Measurements from ENCODE around the gene PNMA6E. TPM values are rescaled to one million over a fixed set of nuclear protein-coding genes. Genes with fewer than 3 reads are reported as not detected.

PNMA6E gene
- total RNA-seq, 1 donor from 2014 or later, result not detected

GRCh38 chrX:153351981-153352380 lies 49.2 kb downstream of the PNMA6E start:
- no peak for DNase-seq (ENCODE audit: low spot score)

GRCh38 chrX:153349952-153350351 lies 51.2 kb downstream of the PNMA6E start:
- no peak for DNase-seq (ENCODE audit: low spot score)

- DNase-seq (ENCODE audit: low spot score), result no peak
Measured at GRCh38 chrX:153348421-153348820, 52.7 kb downstream of the PNMA6E start.

DNA sequence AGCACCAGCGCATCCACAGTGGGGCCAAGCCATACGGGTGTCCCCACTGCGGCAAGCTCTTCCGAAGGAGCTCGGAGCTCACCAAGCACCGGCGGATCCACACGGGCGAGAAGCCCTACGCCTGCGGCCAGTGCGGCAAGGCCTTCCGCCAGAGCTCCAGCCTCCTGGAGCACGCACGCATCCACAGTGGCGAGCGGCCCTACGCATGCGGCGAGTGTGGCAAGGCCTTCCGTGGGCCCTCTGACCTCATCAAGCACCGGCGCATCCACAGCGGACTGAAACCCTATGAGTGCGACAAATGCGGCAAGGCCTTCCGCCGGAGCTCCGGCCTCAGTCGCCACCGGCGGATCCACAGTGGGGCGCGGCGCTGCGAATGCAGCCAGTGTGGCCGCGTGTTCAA lies 53.6 kb downstream of the PNMA6E start:
- DNase-seq (ENCODE audit: low spot score), result no peak

Other genes with a start within 250 kb of the PNMA6E start
- not detected for gene MAGEA1, start 222.1 kb downstream of the PNMA6E start, total RNA-seq
- gene PNMA6F, start 79.6 kb downstream of the PNMA6E start, total RNA-seq, result not detected
- gene ZNF275, start 67.2 kb downstream of the PNMA6E start, total RNA-seq, result 10.3 TPM
- 0.60 TPM for gene ZFP92, start 10.1 kb upstream of the PNMA6E start, total RNA-seq
- gene TREX2, start 44.7 kb upstream of the PNMA6E start, total RNA-seq, result 0.63 TPM
- 22.4 TPM for gene HAUS7, start 69.2 kb upstream of the PNMA6E start, total RNA-seq
- 204 TPM for gene BGN, start 93.6 kb upstream of the PNMA6E start, total RNA-seq
- gene ATP2B3, start 116.3 kb upstream of the PNMA6E start, total RNA-seq, result not detected
- 14.9 TPM for gene CCNQ, start 197.8 kb upstream of the PNMA6E start, total RNA-seq
- 0.12 TPM for gene DUSP9, start 245.9 kb upstream of the PNMA6E start, total RNA-seq

All from mucosa of gallbladder (tissue), 1 donor.